H1 (cell line): ENCODE results near the gene SIK2. TPM values are rescaled to one million over a fixed set of nuclear protein-coding genes. Genes with fewer than 3 reads are reported as not detected.

Source experiments
- CTCF ChIA-PET: fragments of 300-600 bp; sonication (Branson Sonifier 250); formaldehyde crosslinking; loops from one replicate; lab custom pipeline; 2021; ENCODE audit not compliant: partially characterized antibody; lab: Charles Lee
- POLR2A ChIA-PET: fragments of 300-600 bp; sonication (Branson Sonifier 250); formaldehyde crosslinking; loops from one replicate; lab custom pipeline; 2021; ENCODE audit warnings: inconsistent platforms; ENCODE audit not compliant: partially characterized antibody; lab: Charles Lee
- DNase-seq, 2 experiments: peaks; one replicate each; pipeline versions ENCODE4 v3.0.0 to v3.0.0-alpha.2; 2010 to 2022; ENCODE audit warnings: low spot score in 2 of 2, low read depth in 1 of 2, mixed read lengths in 1 of 2
- FAIRE-seq: peaks from 2 replicates; lab custom pipeline; 2011; peaks lifted over from hg19 to GRCh38; lab: Jason Lieb, UNC
- H2AFZ ChIP-seq: 2 replicates; pipeline ENCODE4 v1.8.1; 2012; ENCODE audit warnings: low read length, inconsistent platforms
- H2AK5ac ChIP-seq: 2 replicates; pipeline ENCODE4 v1.6.1; 2013; ENCODE audit warnings: low read depth, low read length
- H2BK120ac ChIP-seq: replicated peaks from 2 replicates; pipeline ENCODE3; 2013; ENCODE audit warnings: low read depth, low read length, inconsistent platforms
- H2BK12ac ChIP-seq: 2 replicates; pipeline ENCODE4 v1.6.1; 2013; ENCODE audit warnings: low read depth, low read length
- H2BK15ac ChIP-seq: 2 replicates; pipeline ENCODE4 v1.6.1; 2013; ENCODE audit warnings: low read length
- H2BK20ac ChIP-seq: 2 replicates; pipeline ENCODE4 v1.6.1; 2013; ENCODE audit warnings: low read length
- H2BK5ac ChIP-seq: 2 replicates; pipeline ENCODE4 v1.6.1; 2013; ENCODE audit warnings: low read depth, low read length
- H3K14ac ChIP-seq: 2 replicates; pipeline ENCODE4 v1.6.1; 2013; ENCODE audit warnings: inconsistent platforms; ENCODE audit not compliant: insufficient read length
- H3K18ac ChIP-seq: 2 replicates; pipeline ENCODE4 v1.6.1; 2013; ENCODE audit warnings: low read length; ENCODE audit errors: extremely low read depth
- H3K23ac ChIP-seq: 2 replicates; pipeline ENCODE4 v1.6.1; 2013; ENCODE audit warnings: inconsistent platforms; ENCODE audit not compliant: insufficient read length
- H3K23me2 ChIP-seq: 2 replicates; pipeline ENCODE4 v1.6.1; 2013; ENCODE audit warnings: low read depth, low read length
- H3K27ac ChIP-seq: 2 replicates; pipeline ENCODE4 v1.6.1; 2011; ENCODE audit warnings: low read depth, low read length, inconsistent platforms
- H3K27me3 ChIP-seq, 4 experiments: replicated peaks in 1 of 4; 1 replicate in 1 of 4; 2 replicates in 3 of 4; pipeline versions ENCODE4 v1.6.1 to v1.8.1; 2011 to 2013; ENCODE audit warnings: low read length in 3 of 4, mild to moderate bottlenecking in 3 of 4, inconsistent platforms in 2 of 4, mixed read lengths in 2 of 4, moderate library complexity in 1 of 4; ENCODE audit not compliant: control insufficient read depth in 3 of 4, insufficient read depth in 3 of 4; ENCODE audit errors: extremely low read depth in 1 of 4
- H3K36me3 ChIP-seq, 4 experiments: 2 replicates each; pipeline versions ENCODE4 v1.6.1 to v1.8.1; 2011 to 2013; ENCODE audit warnings: mild to moderate bottlenecking in 4 of 4, low read length in 3 of 4, moderate library complexity in 2 of 4, control low read depth in 1 of 4, inconsistent platforms in 1 of 4; ENCODE audit not compliant: insufficient read depth in 4 of 4, control insufficient read depth in 2 of 4
- H3K4ac ChIP-seq: replicated peaks from 2 replicates; pipeline ENCODE3; 2013; ENCODE audit warnings: low read length, low read depth, mixed read lengths, inconsistent platforms; ENCODE audit not compliant: insufficient read length
- H3K4me1 ChIP-seq, 4 experiments: replicated peaks in 1 of 4; 1 replicate in 1 of 4; 2 replicates in 3 of 4; pipeline versions ENCODE4 v1.6.1 to v1.8.1; 2011 to 2013; ENCODE audit warnings: low read length in 3 of 4, inconsistent platforms in 2 of 4, mixed read lengths in 1 of 4; ENCODE audit not compliant: insufficient read depth in 4 of 4, control insufficient read depth in 3 of 4
- H3K4me2 ChIP-seq, 2 experiments: 2 replicates each; pipeline versions ENCODE4 v1.6.1 to v1.8.1; 2011 to 2013; ENCODE audit warnings: low read depth in 2 of 2, low read length in 2 of 2, control low read depth in 1 of 2, inconsistent platforms in 1 of 2, mild to moderate bottlenecking in 1 of 2; ENCODE audit not compliant: insufficient read depth in 1 of 2
- H3K4me3 ChIP-seq, 4 experiments: fragments of 200-600, 300-600 bp in 1 of 4; sonication (generic), shearing (Covaris generic), sonication (Bioruptor Twin) in 1 of 4; 2 replicates each; pipeline versions ENCODE4 v1.5.1 to v1.8.1; 2011 to 2016; ENCODE audit warnings: low read length in 4 of 4, low read depth in 3 of 4, control low read depth in 2 of 4, inconsistent platforms in 2 of 4, mild to moderate bottlenecking in 2 of 4, mixed read lengths in 1 of 4, moderate library complexity in 1 of 4; ENCODE audit not compliant: insufficient read depth in 2 of 4; ENCODE audit errors: extremely low read depth in 1 of 4
- H3K56ac ChIP-seq: replicated peaks from 2 replicates; pipeline ENCODE3; 2013; ENCODE audit warnings: low read depth, mild to moderate bottlenecking, mixed read lengths, low read length, inconsistent platforms; ENCODE audit not compliant: insufficient read length
- H3K79me1 ChIP-seq: 2 replicates; pipeline ENCODE4 v1.6.1; 2013; ENCODE audit warnings: low read depth, low read length, control low read depth
- H3K79me2 ChIP-seq, 2 experiments: 2 replicates each; pipeline versions ENCODE4 v1.6.1 to v1.8.1; 2012 to 2013; ENCODE audit warnings: low read length in 2 of 2, mild to moderate bottlenecking in 2 of 2, inconsistent platforms in 1 of 2; ENCODE audit not compliant: insufficient read depth in 2 of 2, control insufficient read depth in 1 of 2
- H3K9ac ChIP-seq, 4 experiments: replicated peaks in 1 of 4; 1 replicate in 1 of 4; 2 replicates in 3 of 4; pipeline versions ENCODE4 v1.6.1 to v1.8.1; 2011 to 2013; ENCODE audit warnings: low read depth in 3 of 4, low read length in 3 of 4, control low read depth in 2 of 4, mild to moderate bottlenecking in 2 of 4, moderate library complexity in 2 of 4, inconsistent platforms in 1 of 4; ENCODE audit errors: extremely low read depth in 1 of 4
- H3K9me3 ChIP-seq, 2 experiments: 2 replicates each; pipeline versions ENCODE4 v1.6.1 to v1.8.1; 2012 to 2013; ENCODE audit warnings: mild to moderate bottlenecking in 2 of 2, moderate library complexity in 2 of 2, control low read depth in 1 of 2, inconsistent platforms in 1 of 2, low read depth in 1 of 2, low read length in 1 of 2, mixed read lengths in 1 of 2; ENCODE audit not compliant: insufficient read depth in 2 of 2
- H4K20me1 ChIP-seq, 2 experiments: replicated peaks in 1 of 2; 2 replicates each; pipeline versions ENCODE3 to v1.8.1; 2011 to 2013; ENCODE audit warnings: inconsistent platforms in 2 of 2, low read length in 2 of 2, mild to moderate bottlenecking in 1 of 2; ENCODE audit not compliant: insufficient read depth in 2 of 2, control insufficient read depth in 1 of 2
- H4K5ac ChIP-seq: 2 replicates; pipeline ENCODE4 v1.6.1; 2013; ENCODE audit warnings: low read length, low read depth, mixed read lengths, inconsistent platforms; ENCODE audit not compliant: insufficient read length
- H4K8ac ChIP-seq: 2 replicates; pipeline ENCODE4 v1.8.0; 2013; ENCODE audit warnings: mild to moderate bottlenecking, moderate library complexity, low read length, inconsistent platforms; ENCODE audit not compliant: insufficient read depth; ENCODE audit errors: extremely low read depth
- H4K91ac ChIP-seq: replicated peaks from 2 replicates; pipeline ENCODE3; 2013; ENCODE audit warnings: low read length, mixed read lengths, inconsistent platforms; ENCODE audit not compliant: insufficient read length
- BCL11A ChIP-seq, 2 experiments: IDR thresholded peaks; one replicate each; pipeline ENCODE4 v1.6.1; 2011; ENCODE audit warnings: low read depth in 2 of 2, low read length in 2 of 2, mild to moderate bottlenecking in 2 of 2
- CTBP2 ChIP-seq: IDR thresholded peaks from 2 replicates; pipeline ENCODE4 v1.7.0; 2011; ENCODE audit warnings: borderline replicate concordance, mild to moderate bottlenecking, moderate library complexity, mixed read lengths, low read length; ENCODE audit not compliant: insufficient read depth, insufficient read length
- HDAC2 ChIP-seq, 2 experiments: fragments of 300-600 bp in 1 of 2; sonication (generic) in 1 of 2; IDR thresholded peaks; 2 replicates each; pipeline ENCODE4 v1.6.1; 2011 to 2012; ENCODE audit warnings: low read depth in 2 of 2, low read length in 2 of 2, mild to moderate bottlenecking in 2 of 2, moderate library complexity in 2 of 2, borderline replicate concordance in 1 of 2, inconsistent platforms in 1 of 2
- HDAC6 ChIP-seq: IDR thresholded peaks from one replicate; pipeline ENCODE4 v1.7.1; 2012; ENCODE audit warnings: low read depth, mild to moderate bottlenecking, inconsistent platforms, low read length, moderate library complexity
- JUN ChIP-seq: IDR thresholded peaks from 2 replicates; pipeline ENCODE4 v1.6.1; 2011; ENCODE audit warnings: low read depth, mild to moderate bottlenecking, improper control_type of control experiment, low read length
- POU5F1 ChIP-seq: IDR thresholded peaks from 2 replicates; pipeline ENCODE4 v1.6.1; 2011; ENCODE audit warnings: low read depth, mild to moderate bottlenecking, low read length, moderate library complexity
- RFX5 ChIP-seq: IDR thresholded peaks from 2 replicates; pipeline ENCODE4 v1.6.1; 2011; ENCODE audit warnings: low read depth, low read length, improper control_type of control experiment, borderline replicate concordance
- SIX5 ChIP-seq: IDR thresholded peaks from 2 replicates; pipeline ENCODE4 v1.6.1; 2011; ENCODE audit warnings: mild to moderate bottlenecking, low read depth, low read length
- SP1 ChIP-seq: IDR thresholded peaks from 2 replicates; pipeline ENCODE4 v1.6.1; 2011; ENCODE audit warnings: low read depth, low read length
- TBP ChIP-seq: IDR thresholded peaks from 2 replicates; pipeline ENCODE4 v1.6.1; 2011; ENCODE audit warnings: low read depth, low read length, improper control_type of control experiment
- YY1 ChIP-seq: IDR thresholded peaks from 2 replicates; pipeline ENCODE4 v1.6.1; 2011; ENCODE audit warnings: low read depth, mild to moderate bottlenecking, low read length
- ZNF274 ChIP-seq: IDR thresholded peaks from 2 replicates; pipeline ENCODE4 v1.7.0; 2012; ENCODE audit warnings: low read length, borderline replicate concordance; ENCODE audit errors: extremely low read depth
- WGBS, 2 experiments: shearing (Covaris generic) in 1 of 2; methylation state at CpG; one replicate each; pipeline versions ENCODE4 v1.1.6 to v1.1.7; 2013 to 2015; ENCODE audit warnings: low lambda C conversion rate in 2 of 2, mixed read lengths in 2 of 2, inconsistent platforms in 1 of 2, low coverage in 1 of 2, missing lambda C conversion rate in 1 of 2; ENCODE audit not compliant: insufficient replicate concordance in 2 of 2, insufficient coverage in 1 of 2, insufficient read length in 1 of 2; ENCODE audit errors: extremely low coverage in 1 of 2, missing lambda C conversion rate in 1 of 2; 5-methylcytosine and 5-hydroxymethylcytosine counted together
- polyA plus RNA-seq, 7 experiments: library from polyadenylated mRNA; depleted of rRNA in 3 of 7; stranded (reverse) in 5 of 7; unstranded in 2 of 7; fragments of >200 nt in 5 of 7; fragments of 200-250 nt in 2 of 7; gene quantifications; 1 replicate in 5 of 7; 2 replicates in 1 of 7; 4 replicates in 1 of 7; pipeline versions ENCODE4 v1.2.1 to v1.2.3, GENCODE V29; 2011 to 2013; ENCODE audit warnings: missing spikeins in 2 of 7, mixed read lengths in 2 of 7
- total RNA-seq: library from RNA; stranded (reverse); fragmentation: NEBNext Ultra II Directional; extraction: Animal tissue kit (Norgen Biotek cat#: 25700); gene quantifications from 2 replicates; pipeline ENCODE4 v1.2.1, GENCODE V29; 2021

The SIK2 gene
- total and polyA plus RNA-seq, 2 of the 8 experiments (the other 6 are each of a cell fraction or from before 2014, with no cell fraction given): 8.8 to 11.2 TPM

- Histone ChIP-seq H3K27me3 (no peaks in the 10 kb centered on the region), H3K79me1 (0 out of 2 replicates have a peak, but pooled peaks cover 5% of the 10 kb centered on the region), H3K4ac (no peak overlapping the region), H2BK15ac (no peak overlapping the region), H3K4me1 (peaks cover 0 to 19% (median 7%) of the 10 kb centered on the region in 4 experiments; a peak in 6 of 7 replicates), H3K79me2 (no peaks in the 10 kb centered on the region), H3K23me2 (no peaks in the 10 kb centered on the region), H2BK5ac (no peak overlapping the region), H3K9me3 (no peaks in the 10 kb centered on the region), H3K36me3 (0 out of 8 replicates have a peak, but pooled peaks cover 0 to 3% (median 0%) of the 10 kb centered on the region in 4 experiments), H3K56ac (no peak overlapping the region), H3K23ac (no peak overlapping the region), H4K20me1 (peaks cover 1 to 4% of the 10 kb centered on the region in 2 experiments), H4K8ac (no peak overlapping the region), H2AFZ (no peak overlapping the region), H3K9ac (no peak overlapping the region), H3K18ac (peak overlapping the region; percentile 38; the same call in 1 of the 2 replicates), H2BK120ac (no peak overlapping the region), H2BK12ac (0 out of 2 replicates have a peak overlapping the region, but pooled peaks have one; percentile 3), H4K91ac (no peak overlapping the region), H3K4me3 (no peak overlapping the region), H3K14ac (no peak overlapping the region), H4K5ac (no peak overlapping the region), H3K4me2 (no peak overlapping the region), H3K27ac (no peak overlapping the region), H2BK20ac (no peak overlapping the region), H2AK5ac (no peak overlapping the region)
- FAIRE-seq (no peak), DNase-seq (no peak)
- ChIA-PET POLR2A (interaction anchor here (0.6 to 3.3 kb wide), 9 partner anchors 9 to 32 kb away, joined by 3 to 12 read pairs (median 5); partner anchors contain the start of gene PPP2R1B), CTCF (interaction anchor here (0.5 to 1.9 kb wide), 11 partner anchors 10 to 168 kb away, joined by 3 to 7 read pairs (median 4); no protein-coding TSS in a partner anchor)
- TF ChIP-seq POU5F1: no peak
- TF ChIP-seq RFX5: no peak
- no peak for TF ChIP-seq YY1
- no peak for TF ChIP-seq SP1
- no peak for TF ChIP-seq HDAC2 (IDR thresholded peaks at IDR 0.05; ENCODE audit: borderline replicate concordance in 1 of 2, low read depth in 2 of 2, low read length in 2 of 2)
- TF ChIP-seq SIX5: no peak
- no peak for TF ChIP-seq CTBP2
- TF ChIP-seq BCL11A (IDR thresholded peaks at IDR 0.05; ENCODE audit: low read depth in 2 of 2, low read length in 2 of 2): no peak
- TF ChIP-seq TBP: no peak
- TF ChIP-seq HDAC6: no peak
- TF ChIP-seq ZNF274: no peak
- TF ChIP-seq JUN: no peak
- 87% methylated on average over 8 of the region's 8 CpGs; no CpG with 5 or more reads in 1 of the 2 experiments for WGBS, 2 experiments
Observed at GRCh38 chr11:111734101-111734953, 132.1 kb downstream of the SIK2 start.
